ENCODE results near the gene SLC2A9. TPM values are rescaled to one million over a fixed set of nuclear protein-coding genes. Genes with fewer than 3 reads are reported as not detected.

The SLC2A9 gene
- total and polyA plus RNA-seq, 2 of the 8 experiments (the other 6 are each of a cell fraction or from before 2014, with no cell fraction given) = 0.20 to 0.26 TPM

DNA sequence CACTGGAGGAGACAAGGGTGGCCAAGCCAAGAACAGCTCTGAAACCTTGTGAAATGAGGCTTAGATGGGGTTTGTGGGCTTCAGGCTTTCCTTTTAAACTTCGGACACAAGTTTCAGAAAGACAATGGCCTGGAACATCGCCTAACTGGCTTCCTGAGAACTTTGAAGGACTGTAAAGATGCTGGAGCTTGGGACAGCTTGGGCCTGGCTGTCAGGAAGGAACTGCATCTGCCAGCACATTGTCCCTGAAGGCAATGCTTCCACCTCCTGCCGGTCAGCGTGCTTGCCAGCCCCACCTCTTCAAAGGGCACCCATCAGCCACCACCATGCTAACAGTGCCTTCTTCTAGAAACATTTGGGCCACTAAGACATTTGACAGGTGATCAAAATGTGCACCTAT is 132.0 kb downstream of the SLC2A9 start:
- DNase-seq (ENCODE audit: low read depth in 1 of 2, low spot score in 2 of 2) (no peak), FAIRE-seq (no peak)
- Histone ChIP-seq H2AK5ac (ENCODE audit: low read depth, low read length) (no peak overlapping the region), H3K4me2 (ENCODE audit: insufficient read depth in 1 of 2, low read depth in 2 of 2, low read length in 2 of 2) (no peak overlapping the region), H4K5ac (ENCODE audit: insufficient read length, low read depth, low read length) (no peak overlapping the region), H3K27me3 (replicated peaks in 1 of 4; ENCODE audit: control insufficient read depth in 3 of 4, extremely low read depth in 1 of 4, insufficient read depth in 3 of 4, low read length in 3 of 4) (no peaks in the 10 kb centered on the region; a peak in 1 of 7 replicates), H3K18ac (ENCODE audit: extremely low read depth, low read length) (no peak overlapping the region), H3K4me3 (ENCODE audit: extremely low read depth in 1 of 4, insufficient read depth in 2 of 4, low read depth in 3 of 4, low read length in 4 of 4) (no peak overlapping the region), H3K36me3 (ENCODE audit: control insufficient read depth in 2 of 4, insufficient read depth in 4 of 4, low read length in 3 of 4) (no peaks in the 10 kb centered on the region), H3K23ac (ENCODE audit: insufficient read length) (no peak overlapping the region), H2BK120ac (replicated peaks; ENCODE audit: low read depth, low read length) (no peak overlapping the region), H3K23me2 (ENCODE audit: low read depth, low read length) (no peaks in the 10 kb centered on the region), H3K9ac (replicated peaks in 1 of 4; ENCODE audit: extremely low read depth in 1 of 4, low read depth in 3 of 4, low read length in 3 of 4) (no peak overlapping the region), H4K91ac (replicated peaks; ENCODE audit: insufficient read length, low read length) (no peak overlapping the region), H4K8ac (ENCODE audit: extremely low read depth, insufficient read depth, low read length) (no peak overlapping the region), H2AFZ (ENCODE audit: low read length) (no peak overlapping the region), H4K20me1 (replicated peaks in 1 of 2; ENCODE audit: control insufficient read depth in 1 of 2, insufficient read depth in 2 of 2, low read length in 2 of 2) (no peaks in the 10 kb centered on the region), H3K56ac (replicated peaks; ENCODE audit: insufficient read length, low read depth, low read length) (no peak overlapping the region), H2BK5ac (ENCODE audit: low read depth, low read length) (no peak overlapping the region), H2BK20ac (ENCODE audit: low read length) (no peak overlapping the region), H3K14ac (ENCODE audit: insufficient read length) (no peak overlapping the region), H2BK15ac (ENCODE audit: low read length) (no peak overlapping the region), H3K4me1 (replicated peaks in 1 of 4; ENCODE audit: control insufficient read depth in 3 of 4, insufficient read depth in 4 of 4, low read length in 3 of 4) (peaks cover 0 to 3% (median 0%) of the 10 kb centered on the region in 4 experiments; a peak in 2 of 7 replicates), H3K79me1 (ENCODE audit: low read depth, low read length) (no peaks in the 10 kb centered on the region), H3K9me3 (ENCODE audit: insufficient read depth in 2 of 2, low read depth in 1 of 2, low read length in 1 of 2) (no peaks in the 10 kb centered on the region), H3K4ac (replicated peaks; ENCODE audit: insufficient read length, low read depth, low read length) (no peak overlapping the region), H3K27ac (ENCODE audit: low read depth, low read length) (no peak overlapping the region), H2BK12ac (ENCODE audit: low read depth, low read length) (no peak overlapping the region), H3K79me2 (ENCODE audit: control insufficient read depth in 1 of 2, insufficient read depth in 2 of 2, low read length in 2 of 2) (no peaks in the 10 kb centered on the region)
- POLR2A ChIA-PET (ENCODE audit: partially characterized antibody) = no interaction called here
- WGBS, 2 experiments (ENCODE audit: extremely low coverage in 1 of 2, insufficient coverage in 1 of 2, insufficient read length in 1 of 2, insufficient replicate concordance in 2 of 2, low coverage in 1 of 2, low lambda C conversion rate in 2 of 2, missing lambda C conversion rate in 1 of 2) = 90% methylated on average over 4 of the region's 4 CpGs; no CpG with 5 or more reads in 1 of the 2 experiments
- CTCF ChIA-PET (ENCODE audit: partially characterized antibody) = interaction anchor here (0.9 to 2.9 kb wide), 9 partner anchors 9 to 185 kb away, joined by 3 to 16 read pairs (median 3); no protein-coding TSS in a partner anchor
- TF ChIP-seq KDM5A (IDR thresholded peaks at IDR 0.05; ENCODE audit: low read length) (no peak), POU5F1 (IDR thresholded peaks at IDR 0.05; ENCODE audit: low read depth, low read length) (no peak), KDM4A (IDR thresholded peaks at IDR 0.05; ENCODE audit: low read depth, low read length, severe bottlenecking) (no peak), BACH1 (IDR thresholded peaks at IDR 0.05; ENCODE audit: low read length) (no peak), POLR2A (IDR thresholded peaks at IDR 0.05; ENCODE audit: control extremely low read depth in 1 of 2, low read depth in 2 of 2, low read length in 2 of 2) (no peak), YY1 (IDR thresholded peaks at IDR 0.05; ENCODE audit: low read depth, low read length) (no peak), RBBP5 (IDR thresholded peaks at IDR 0.05; ENCODE audit: borderline replicate concordance, low read depth, low read length) (no peak), CBX5 (IDR thresholded peaks at IDR 0.05; ENCODE audit: low read depth, low read length) (no peak), TBP (IDR thresholded peaks at IDR 0.05; ENCODE audit: low read depth, low read length) (no peak), TAF1 (IDR thresholded peaks at IDR 0.05; ENCODE audit: low read depth, low read length) (no peak), HDAC2 (IDR thresholded peaks at IDR 0.05; ENCODE audit: borderline replicate concordance in 1 of 2, low read depth in 2 of 2, low read length in 2 of 2) (no peak), RAD21 (IDR thresholded peaks at IDR 0.05 in 1 of 2, conservative IDR thresholded peaks at IDR 0.05 in 1 of 2; ENCODE audit: low read depth in 2 of 2, low read length in 2 of 2) (no peak), FOSL1 (IDR thresholded peaks at IDR 0.05; ENCODE audit: insufficient read depth, low read depth, low read length) (no peak)
